Peyer's patch (tissue), 4 donors: Measurements from ENCODE around the gene NRARP. TPM values are rescaled to one million over a fixed set of nuclear protein-coding genes. Genes with fewer than 3 reads are reported as not detected.

Experiments used
- DNase-seq, 3 donors: peaks; one replicate each; pipeline ENCODE4 v3.0.0-alpha.2; 2017 to 2019
- H3K27ac ChIP-seq, 4 donors: fragments of 200-600 bp; sonication (generic); one replicate each; pipeline ENCODE4 v1.5.1; 2016 to 2019
- H3K27me3 ChIP-seq, 2 donors: fragments of 200-600 bp; sonication (generic); one replicate each; pipeline ENCODE4 v1.5.1; 2019
- H3K36me3 ChIP-seq, 3 donors: fragments of 200-600 bp; sonication (generic); one replicate each; pipeline ENCODE4 v1.5.1; 2016 to 2019
- H3K4me1 ChIP-seq, 4 donors: fragments of 200-600 bp; sonication (generic); one replicate each; pipeline ENCODE4 v1.5.1; 2016 to 2019
- H3K4me3 ChIP-seq, 4 donors: fragments of 200-600 bp; sonication (generic); 1 replicate in 3 of 4; 2 replicates in 1 of 4; pipeline ENCODE4 v1.5.1; 2016 to 2019; ENCODE audit warnings: mild to moderate bottlenecking in 1 of 4
- H3K9me3 ChIP-seq, 4 donors: fragments of 200-600 bp; sonication (generic); one replicate each; pipeline ENCODE4 v1.5.1; 2016 to 2019; ENCODE audit warnings: mild to moderate bottlenecking in 1 of 4
- CTCF ChIP-seq, 6 experiments: fragments of 450-650 bp in 4 of 6; fragments of 200-600 bp in 2 of 6; sonication (generic) in 1 of 6; IDR thresholded peaks; one replicate each; pipeline ENCODE4 v1.5.1; 2017 to 2019; ENCODE audit warnings: antibody characterized with exemption in 6 of 6, mild to moderate bottlenecking in 3 of 6, moderate library complexity in 1 of 6
- POLR2A ChIP-seq, 2 donors: fragments of 450-650 bp; IDR thresholded peaks; one replicate each; pipeline ENCODE4 v1.5.1; 2017; ENCODE audit warnings: antibody characterized with exemption in 2 of 2, mild to moderate bottlenecking in 2 of 2, moderate library complexity in 2 of 2
- total RNA-seq, 4 donors: library from RNA; depleted of rRNA; stranded (reverse); fragments of >200 nt; gene quantifications; one replicate each; pipeline ENCODE4 v1.1.0, GENCODE V29; 2016

Gene NRARP
- total RNA-seq, 4 donors from 2014 or later: 35.3 to 56.1 (median 43.8) TPM

GRCh38 chr9:137293094-137293481 is 9.0 kb downstream of the NRARP start:
- no peaks in the 10 kb centered on the region for H3K36me3 ChIP-seq
- peaks cover 5 to 30% (median 13%) of the 10 kb centered on the region in 4 donors for H3K4me1 ChIP-seq
- peak in 1 of 3 donors; percentile 53 for DNase-seq
- no peaks in the 10 kb centered on the region for H3K27me3 ChIP-seq
- peak overlapping the region in 3 of 4 donors; percentile 84 to 99 (median 96) for H3K27ac ChIP-seq
- TF ChIP-seq CTCF (IDR thresholded peaks at IDR 0.05) (no peak), POLR2A (IDR thresholded peaks at IDR 0.05) (no peak)
- no peaks in the 10 kb centered on the region for H3K9me3 ChIP-seq
- H3K4me3 ChIP-seq: no peak overlapping the region

DNA sequence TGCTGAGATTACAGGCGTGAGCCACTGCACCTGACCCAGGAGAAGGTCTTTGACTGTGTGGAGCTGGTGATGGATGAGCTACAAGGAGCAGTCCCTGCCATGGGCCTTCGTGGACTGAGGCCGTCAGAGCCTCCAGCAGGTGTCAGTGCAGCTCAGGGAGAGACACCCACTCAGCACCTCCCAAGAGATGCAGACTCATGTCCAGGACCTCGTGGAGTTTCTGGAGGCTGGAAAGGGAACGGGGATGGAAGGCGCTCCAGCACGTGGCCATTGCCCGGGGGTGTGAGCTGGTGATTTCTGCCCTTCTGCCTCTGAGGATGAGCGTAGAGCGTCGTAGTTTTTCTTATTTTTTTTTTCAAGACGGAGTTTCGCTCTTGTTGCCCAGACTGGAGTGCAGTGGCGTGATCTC is 15.1 kb downstream of the NRARP start:
- peak in 2 of 3 donors; percentile 83 to 85 for DNase-seq
- Histone ChIP-seq H3K4me3 (no peak overlapping the region), H3K4me1 (no peaks in the 10 kb centered on the region), H3K36me3 (peaks cover 0 to 3% (median 0%) of the 10 kb centered on the region in 3 donors), H3K9me3 (no peaks in the 10 kb centered on the region), H3K27me3 (no peaks in the 10 kb centered on the region), H3K27ac (peak overlapping the region in 1 of 4 donors; percentile 27)
- no peak for TF ChIP-seq POLR2A (IDR thresholded peaks at IDR 0.05)
- peak in 4 of 6 experiments; percentile 28 to 91 (median 87) for TF ChIP-seq CTCF (IDR thresholded peaks at IDR 0.05)

- H3K4me3 ChIP-seq: no peak overlapping the region
- H3K9me3 ChIP-seq: no peaks in the 10 kb centered on the region
- H3K27ac ChIP-seq: peak overlapping the region in 1 of 4 donors; percentile 57
- H3K36me3 ChIP-seq: peaks cover 0 to 18% (median 3%) of the 10 kb centered on the region in 3 donors
- no peaks in the 10 kb centered on the region for H3K27me3 ChIP-seq
- peaks cover 7 to 36% (median 13%) of the 10 kb centered on the region in 4 donors for H3K4me1 ChIP-seq
- no peak for DNase-seq
- TF ChIP-seq CTCF (IDR thresholded peaks at IDR 0.05): no peak
- no peak for TF ChIP-seq POLR2A (IDR thresholded peaks at IDR 0.05)
Measured at GRCh38 chr9:137281345-137282116, 20.5 kb downstream of the NRARP start.

DNA sequence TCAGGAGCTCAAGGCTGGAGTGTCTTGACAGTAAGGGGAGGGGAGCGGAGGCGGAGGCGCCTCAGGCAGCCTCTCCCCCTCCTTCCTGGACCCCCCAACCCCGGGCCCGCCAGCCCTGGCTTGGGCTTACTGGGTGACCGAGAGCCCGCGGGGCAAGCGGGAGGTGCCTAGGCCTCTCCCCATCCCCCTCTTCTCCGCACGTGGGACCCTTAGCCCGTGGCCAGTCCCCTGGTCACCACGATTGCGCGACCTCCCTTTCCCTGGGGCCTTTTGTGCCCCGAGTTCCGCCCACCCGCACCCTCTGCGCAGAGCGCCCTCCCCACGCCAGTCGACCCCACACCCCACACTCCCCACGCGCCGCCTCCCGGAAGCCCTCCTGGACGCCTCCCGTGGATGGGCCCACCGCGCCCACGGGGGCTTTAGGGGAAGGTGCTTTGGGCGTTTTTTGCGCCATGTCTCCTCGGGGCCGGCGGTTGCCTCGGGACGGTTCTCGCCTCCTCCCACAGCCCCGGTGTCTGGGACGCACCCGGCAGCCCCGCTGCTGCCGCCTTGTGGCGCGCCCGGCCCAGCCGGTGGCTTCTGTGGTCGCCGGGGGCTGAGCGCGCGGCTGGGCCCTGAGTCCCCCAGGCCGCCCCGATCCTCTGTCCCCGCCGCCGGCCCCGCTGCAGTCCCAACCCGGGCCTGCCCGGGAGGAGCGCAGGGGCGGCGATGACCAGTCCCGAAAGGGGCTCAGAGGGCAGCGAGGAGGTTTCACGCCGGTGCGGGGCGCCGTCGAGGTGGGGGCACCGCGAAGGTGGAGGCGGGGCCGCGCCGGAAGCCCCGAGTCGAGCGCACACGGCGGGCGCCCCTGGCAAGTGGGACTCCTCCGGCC is 21.4 kb downstream of the NRARP start:
- DNase-seq: no peak
- TF ChIP-seq CTCF (IDR thresholded peaks at IDR 0.05) (peak in 4 of 6 experiments; percentile 20 to 30 (median 23)), POLR2A (IDR thresholded peaks at IDR 0.05) (no peak)
- Histone ChIP-seq H3K4me3 (peak overlapping the region in 1 of 4 donors; percentile 12), H3K36me3 (peaks cover 0 to 18% (median 3%) of the 10 kb centered on the region in 3 donors), H3K27me3 (no peaks in the 10 kb centered on the region), H3K27ac (peak overlapping the region in 1 of 4 donors; percentile 57), H3K9me3 (no peaks in the 10 kb centered on the region), H3K4me1 (peaks cover 11 to 44% (median 17%) of the 10 kb centered on the region in 4 donors)

GRCh38 chr9:137279741-137280473 is 22.2 kb downstream of the NRARP start:
- TF ChIP-seq CTCF (IDR thresholded peaks at IDR 0.05) (no peak), POLR2A (IDR thresholded peaks at IDR 0.05) (no peak)
- no peak overlapping the region for H3K4me3 ChIP-seq
- H3K36me3 ChIP-seq: peaks cover 0 to 18% (median 3%) of the 10 kb centered on the region in 3 donors
- no peaks in the 10 kb centered on the region for H3K27me3 ChIP-seq
- no peak overlapping the region for H3K27ac ChIP-seq
- DNase-seq: no peak
- H3K4me1 ChIP-seq: peaks cover 11 to 46% (median 17%) of the 10 kb centered on the region in 4 donors
- no peaks in the 10 kb centered on the region for H3K9me3 ChIP-seq
